Endothelial cell (in vitro differentiated cells): ENCODE measurements around the gene ELFN2. TPM values are rescaled to one million over a fixed set of nuclear protein-coding genes. Genes with fewer than 3 reads are reported as not detected.

Experiments
- DNase-seq: peaks from one replicate; pipeline ENCODE4 v3.0.0; 2021; ENCODE audit warnings: low spot score
- H3K27ac Mint-ChIP-seq: one replicate; pipeline ENCODE4 v1.8.0; 2021; ENCODE audit warnings: mixed read lengths, inconsistent platforms; ENCODE audit not compliant: unreplicated experiment
- H3K27me3 Mint-ChIP-seq: one replicate; pipeline ENCODE4 v1.8.0; 2021; ENCODE audit warnings: mild to moderate bottlenecking, moderate library complexity, mixed read lengths, inconsistent platforms; ENCODE audit not compliant: unreplicated experiment
- H3K36me3 Mint-ChIP-seq: one replicate; pipeline ENCODE4 v1.8.0; 2021; ENCODE audit warnings: mild to moderate bottlenecking, low read depth, mixed read lengths, inconsistent platforms; ENCODE audit not compliant: unreplicated experiment
- H3K4me1 Mint-ChIP-seq: one replicate; pipeline ENCODE4 v1.8.0; 2021; ENCODE audit warnings: mild to moderate bottlenecking, mixed read lengths, inconsistent platforms; ENCODE audit not compliant: unreplicated experiment
- H3K4me3 Mint-ChIP-seq: one replicate; pipeline ENCODE4 v1.8.0; 2021; ENCODE audit warnings: mild to moderate bottlenecking, mixed read lengths, inconsistent platforms; ENCODE audit not compliant: unreplicated experiment
- H3K9me3 Mint-ChIP-seq: one replicate; pipeline ENCODE4 v1.8.0; 2021; ENCODE audit warnings: mixed read lengths, inconsistent platforms; ENCODE audit not compliant: unreplicated experiment
- CTCF ChIP-seq: fragments of 200-600 bp; sonication (generic); IDR thresholded peaks from one replicate; pipeline ENCODE4 v1.5.0; 2021; ENCODE audit warnings: antibody characterized with exemption; ENCODE audit not compliant: unreplicated experiment
- long read RNA-seq: library from polyadenylated mRNA; unstranded; transcript quantifications from one replicate; pipeline ENCODE4 v2.0.0, GENCODE V29; 2020; ENCODE audit not compliant: unreplicated experiment
- total RNA-seq: library from RNA; stranded (reverse); fragmentation: NEBNext Ultra II Directional; extraction: Animal tissue kit (Norgen Biotek cat#: 25700); gene quantifications from one replicate; pipeline ENCODE4 v1.2.1, GENCODE V29; 2021; ENCODE audit not compliant: unreplicated experiment

The ELFN2 gene
- 1.2 TPM for total RNA-seq
- long read RNA-seq = 0 reads

- no peak for TF ChIP-seq CTCF
- Mint-ChIP-seq H3K4me1 (peaks cover 3% of the 10 kb centered on the region), H3K27me3 (peaks cover 26% of the 10 kb centered on the region), H3K9me3 (no peaks in the 10 kb centered on the region), H3K27ac (no peak within 1 kb of the TSS), H3K36me3 (peaks cover 3% of the 10 kb centered on the region), H3K4me3 (peak within 1 kb of the TSS; percentile 37)
- peak; percentile 43 for DNase-seq
Observed at GRCh38 chr22:37427135-37427710, at the start of gene ELFN2. Gene ELFN2 (minus strand): TSS chr22:37427479. CDS start chr22:37375534, 51,945 bp downstream.

- H3K27me3 Mint-ChIP-seq = peaks cover 5% of the 10 kb centered on the region
- H3K4me1 Mint-ChIP-seq = peaks cover 6% of the 10 kb centered on the region
- no peak for TF ChIP-seq CTCF
- peaks cover 12% of the 10 kb centered on the region for H3K36me3 Mint-ChIP-seq
- no peak overlapping the region for H3K4me3 Mint-ChIP-seq
- H3K9me3 Mint-ChIP-seq = no peaks in the 10 kb centered on the region
- DNase-seq = no peak
- peak overlapping the region; percentile 24 for H3K27ac Mint-ChIP-seq
Observed at GRCh38 chr22:37476389-37477329, 49.4 kb upstream of the ELFN2 start.

GRCh38 chr22:37474447-37475090, 47.3 kb upstream of the ELFN2 start:
- DNase-seq = no peak
- H3K27me3 Mint-ChIP-seq = peaks cover 2% of the 10 kb centered on the region
- peaks cover 17% of the 10 kb centered on the region for H3K36me3 Mint-ChIP-seq
- no peaks in the 10 kb centered on the region for H3K9me3 Mint-ChIP-seq
- no peak for TF ChIP-seq CTCF
- H3K4me3 Mint-ChIP-seq = no peak overlapping the region
- no peaks in the 10 kb centered on the region for H3K4me1 Mint-ChIP-seq
- H3K27ac Mint-ChIP-seq = no peak overlapping the region

GRCh38 chr22:37473437-37473946, 46.2 kb upstream of the ELFN2 start:
- H3K36me3 Mint-ChIP-seq = peaks cover 17% of the 10 kb centered on the region
- H3K4me1 Mint-ChIP-seq = no peaks in the 10 kb centered on the region
- H3K27me3 Mint-ChIP-seq = no peaks in the 10 kb centered on the region
- no peak overlapping the region for H3K27ac Mint-ChIP-seq
- DNase-seq = no peak
- no peak for TF ChIP-seq CTCF
- no peak overlapping the region for H3K4me3 Mint-ChIP-seq
- H3K9me3 Mint-ChIP-seq = no peaks in the 10 kb centered on the region
